ENCODE measurements around the gene EDARADD. TPM values are rescaled to one million over a fixed set of nuclear protein-coding genes. Genes with fewer than 3 reads are reported as not detected.

Gene EDARADD
- polyA plus RNA-seq, 1 donor: 0.66 TPM

DNA sequence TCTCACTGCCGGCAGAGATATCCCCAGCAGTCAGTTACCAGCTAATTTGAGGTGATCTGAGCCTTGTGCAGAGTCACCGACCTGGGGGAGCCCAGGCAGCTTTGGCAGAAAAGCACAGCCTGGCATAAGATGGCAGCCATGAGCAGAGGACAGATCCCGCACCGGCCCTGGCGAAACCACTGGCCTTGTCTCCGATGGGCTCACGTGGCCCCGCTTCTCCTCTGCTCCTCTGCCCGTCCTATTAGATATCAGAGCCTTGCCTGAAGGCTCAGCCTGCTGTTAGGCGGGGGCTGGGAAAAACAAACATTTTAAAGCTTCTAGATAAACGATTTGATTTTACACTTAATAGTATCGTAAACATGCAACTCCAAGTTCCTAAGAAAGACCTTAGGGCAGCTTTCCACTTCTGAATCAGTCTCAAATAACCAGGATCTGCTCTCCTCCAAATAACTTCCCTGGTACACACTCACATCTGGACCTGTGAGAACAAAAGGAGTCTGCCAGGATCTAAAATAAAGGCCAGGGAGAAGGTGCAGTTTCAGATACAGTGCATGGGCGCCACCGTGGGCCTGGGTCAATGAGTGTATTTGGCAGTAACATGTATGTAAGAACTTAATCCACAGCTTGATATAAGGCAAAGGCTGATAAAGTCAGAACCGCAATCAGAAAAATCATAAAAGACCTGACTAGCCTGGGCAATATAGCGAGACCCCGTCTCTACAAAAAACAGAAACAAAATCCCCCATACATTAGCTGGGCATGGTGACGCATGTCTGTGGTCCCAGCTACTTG is 10.0 kb downstream of the EDARADD start:
- Histone ChIP-seq H3K27me3 (ENCODE audit: control insufficient read depth, insufficient read depth, low read length) (peaks cover 11% of the 10 kb centered on the region), H3K4me1 (ENCODE audit: control insufficient read depth, insufficient read depth, low read length) (peaks cover 4% of the 10 kb centered on the region), H3K27ac (ENCODE audit: low read length) (no peak overlapping the region), H3K36me3 (ENCODE audit: control insufficient read depth, insufficient read depth, low read length) (no peaks in the 10 kb centered on the region), H3K4me3 (ENCODE audit: low read length) (no peak overlapping the region), H3K9me3 (ENCODE audit: control insufficient read depth, low read depth, low read length) (no peaks in the 10 kb centered on the region)
- no peak for DNase-seq
- WGBS (ENCODE audit: insufficient coverage, low lambda C conversion rate): 100% methylated on average over 1 of the region's 18 CpGs

DNA sequence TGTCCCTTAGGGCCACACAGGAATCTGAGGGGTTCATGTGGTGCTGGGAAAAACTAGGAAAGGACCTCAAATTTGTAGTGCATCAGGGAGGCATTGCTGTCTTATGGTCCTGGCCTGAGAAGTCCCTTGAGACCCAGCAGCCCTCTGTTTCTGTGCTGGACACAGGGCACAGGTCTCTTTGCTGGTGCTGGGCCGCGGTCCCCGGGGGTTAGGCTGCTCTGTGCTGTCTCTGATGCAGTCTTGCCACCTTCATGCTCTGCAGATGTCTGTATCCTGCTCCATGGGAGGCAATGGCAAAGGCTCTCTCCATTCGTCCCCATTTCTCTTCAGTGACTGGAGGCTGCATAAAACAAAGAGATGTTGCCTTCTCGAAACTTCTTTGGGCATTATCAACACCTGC is 13.0 kb downstream of the EDARADD start:
- DNase-seq: no peak
- Histone ChIP-seq H3K9me3 (ENCODE audit: control insufficient read depth, low read depth, low read length) (no peaks in the 10 kb centered on the region), H3K4me1 (ENCODE audit: control insufficient read depth, insufficient read depth, low read length) (no peaks in the 10 kb centered on the region), H3K27ac (ENCODE audit: low read length) (no peak overlapping the region), H3K27me3 (ENCODE audit: control insufficient read depth, insufficient read depth, low read length) (no peaks in the 10 kb centered on the region), H3K4me3 (ENCODE audit: low read length) (no peak overlapping the region), H3K36me3 (ENCODE audit: control insufficient read depth, insufficient read depth, low read length) (no peaks in the 10 kb centered on the region)
- WGBS (ENCODE audit: insufficient coverage, low lambda C conversion rate): no CpG with 5 or more reads among the region's 5 CpGs

DNA sequence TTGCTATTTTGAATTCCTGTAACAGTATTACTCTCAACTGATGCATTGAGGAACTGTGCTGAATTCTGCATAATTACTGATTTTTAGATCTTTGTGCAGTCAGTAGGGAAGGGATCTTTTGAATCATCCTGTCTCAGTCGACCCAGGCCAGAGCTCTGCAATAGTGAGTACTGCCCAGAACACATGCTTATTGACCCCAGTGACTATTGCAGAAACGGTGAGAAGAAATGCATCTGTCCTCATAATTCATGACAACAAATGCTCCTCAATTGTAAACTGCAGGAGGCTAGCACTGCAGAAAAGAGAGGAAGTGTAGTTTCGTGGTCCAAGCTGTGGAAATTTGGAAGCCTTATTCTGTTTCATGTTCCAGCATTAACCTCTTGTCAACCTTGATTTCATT is 19.6 kb downstream of the EDARADD start:
- no peak overlapping the region for H3K4me3 ChIP-seq (ENCODE audit: low read length)
- H3K9me3 ChIP-seq (ENCODE audit: control insufficient read depth, low read depth, low read length): no peaks in the 10 kb centered on the region

DNA sequence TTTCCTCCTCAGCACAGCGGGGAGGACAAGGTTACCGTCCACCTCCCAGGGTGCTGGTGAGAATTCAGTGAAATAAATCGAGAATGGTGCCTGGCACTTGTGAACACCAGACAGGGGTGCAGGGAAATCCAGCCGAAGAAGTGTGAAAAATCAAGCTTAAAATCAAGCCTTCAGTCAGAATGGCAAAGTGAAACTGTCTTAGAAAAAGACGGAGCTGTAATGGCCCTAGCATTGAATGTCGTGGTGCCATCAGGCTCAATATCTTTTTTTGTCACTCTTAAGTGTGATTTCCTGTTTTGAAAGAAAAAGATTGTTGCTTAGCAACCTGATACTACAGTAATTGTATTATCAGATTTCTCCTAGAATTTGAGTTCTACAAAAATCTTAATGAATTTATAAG is 22.1 kb downstream of the EDARADD start:
- H3K27me3 ChIP-seq (ENCODE audit: control insufficient read depth, insufficient read depth, low read length): no peaks in the 10 kb centered on the region
- no peak for DNase-seq
- no peaks in the 10 kb centered on the region for H3K36me3 ChIP-seq (ENCODE audit: control insufficient read depth, insufficient read depth, low read length)
- no peaks in the 10 kb centered on the region for H3K4me1 ChIP-seq (ENCODE audit: control insufficient read depth, insufficient read depth, low read length)
- H3K27ac ChIP-seq (ENCODE audit: low read length): no peak overlapping the region
- no peaks in the 10 kb centered on the region for H3K9me3 ChIP-seq (ENCODE audit: control insufficient read depth, low read depth, low read length)
- no CpG with 5 or more reads among the region's 6 CpGs for WGBS (ENCODE audit: insufficient coverage, low lambda C conversion rate)
- H3K4me3 ChIP-seq (ENCODE audit: low read length): no peak overlapping the region

More for the DNA sequence above, 19.6 kb downstream of the EDARADD start:
- no peak for DNase-seq
- Histone ChIP-seq H3K4me1 (ENCODE audit: control insufficient read depth, insufficient read depth, low read length) (no peaks in the 10 kb centered on the region), H3K36me3 (ENCODE audit: control insufficient read depth, insufficient read depth, low read length) (no peaks in the 10 kb centered on the region), H3K27ac (ENCODE audit: low read length) (no peak overlapping the region), H3K27me3 (ENCODE audit: control insufficient read depth, insufficient read depth, low read length) (no peaks in the 10 kb centered on the region)
- WGBS (ENCODE audit: insufficient coverage, low lambda C conversion rate): no CpG with 5 or more reads among the region's 3 CpGs

DNA sequence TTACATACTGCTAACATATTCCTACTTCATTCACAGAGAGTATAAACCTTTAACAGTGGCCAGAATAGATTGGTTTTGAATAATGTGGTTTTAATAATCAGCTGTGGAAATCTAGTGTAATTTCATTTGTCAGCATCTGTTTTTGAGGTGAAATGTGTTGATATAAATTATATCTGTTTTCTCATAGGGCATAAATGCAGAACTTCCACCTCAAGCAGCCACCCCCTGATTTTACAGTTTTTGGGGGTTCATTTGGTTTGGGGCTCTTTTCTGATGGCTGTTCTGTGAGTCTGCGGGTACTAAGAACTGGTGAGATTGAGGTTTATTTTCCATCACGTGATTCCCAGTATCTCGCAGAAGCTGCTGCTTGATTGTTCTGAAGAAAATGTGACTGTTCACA is 23.2 kb downstream of the EDARADD start:
- H3K4me1 ChIP-seq (ENCODE audit: control insufficient read depth, insufficient read depth, low read length): no peaks in the 10 kb centered on the region
- H3K4me3 ChIP-seq (ENCODE audit: low read length): no peak overlapping the region
- H3K9me3 ChIP-seq (ENCODE audit: control insufficient read depth, low read depth, low read length): no peaks in the 10 kb centered on the region
- WGBS (ENCODE audit: insufficient coverage, low lambda C conversion rate): 100% methylated on average over 1 of the region's 3 CpGs
- H3K27ac ChIP-seq (ENCODE audit: low read length): no peak overlapping the region
- no peaks in the 10 kb centered on the region for H3K27me3 ChIP-seq (ENCODE audit: control insufficient read depth, insufficient read depth, low read length)
- H3K36me3 ChIP-seq (ENCODE audit: control insufficient read depth, insufficient read depth, low read length): no peaks in the 10 kb centered on the region
- no peak for DNase-seq

DNA sequence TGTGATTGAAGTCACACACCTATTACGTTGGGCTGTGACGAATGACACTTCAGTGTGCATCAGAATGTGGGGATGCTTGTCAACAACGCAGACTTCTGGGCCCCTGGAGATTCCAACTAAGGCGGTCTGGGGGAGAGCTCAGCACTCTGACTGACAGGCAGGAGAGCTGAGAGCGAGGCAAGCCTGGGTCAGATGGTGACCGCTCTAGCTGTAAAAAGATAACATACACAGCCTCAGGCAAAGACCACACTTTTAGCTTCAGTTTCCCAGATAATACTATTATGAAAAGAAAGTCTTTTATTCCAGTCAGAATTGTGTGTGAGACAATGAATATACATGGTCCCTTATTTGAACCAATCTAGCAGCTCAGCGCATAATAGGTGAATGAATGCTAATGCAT is 25.4 kb downstream of the EDARADD start:
- no peak for DNase-seq
- 100% methylated on average over 1 of the region's 7 CpGs for WGBS (ENCODE audit: insufficient coverage, low lambda C conversion rate)
- Histone ChIP-seq H3K36me3 (ENCODE audit: control insufficient read depth, insufficient read depth, low read length) (no peaks in the 10 kb centered on the region), H3K27me3 (ENCODE audit: control insufficient read depth, insufficient read depth, low read length) (no peaks in the 10 kb centered on the region), H3K4me1 (ENCODE audit: control insufficient read depth, insufficient read depth, low read length) (no peaks in the 10 kb centered on the region), H3K4me3 (ENCODE audit: low read length) (no peak overlapping the region), H3K9me3 (ENCODE audit: control insufficient read depth, low read depth, low read length) (no peaks in the 10 kb centered on the region), H3K27ac (ENCODE audit: low read length) (no peak overlapping the region)

DNA sequence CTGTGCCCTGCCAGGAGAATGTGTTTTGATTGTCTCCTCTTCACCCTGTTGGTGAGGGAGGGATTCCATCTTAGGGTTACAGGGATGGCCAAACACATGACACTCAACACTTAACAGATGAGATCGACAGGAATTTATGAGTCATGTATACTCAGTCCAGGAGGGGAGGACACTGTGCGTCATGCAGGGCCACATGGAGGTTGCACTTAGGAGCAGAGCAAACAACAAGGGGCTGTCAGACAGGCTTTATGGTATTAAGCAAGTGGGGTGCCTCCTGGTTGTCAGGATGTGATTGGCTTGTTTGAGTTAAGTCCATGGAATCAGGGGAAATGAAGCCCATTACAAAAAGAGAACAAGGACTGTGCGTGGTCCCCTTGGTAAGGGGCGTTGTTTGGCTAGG is 26.9 kb downstream of the EDARADD start:
- no peak overlapping the region for H3K4me3 ChIP-seq (ENCODE audit: low read length)
- H3K9me3 ChIP-seq (ENCODE audit: control insufficient read depth, low read depth, low read length): no peaks in the 10 kb centered on the region
- no peaks in the 10 kb centered on the region for H3K4me1 ChIP-seq (ENCODE audit: control insufficient read depth, insufficient read depth, low read length)
- H3K36me3 ChIP-seq (ENCODE audit: control insufficient read depth, insufficient read depth, low read length): no peaks in the 10 kb centered on the region
- H3K27me3 ChIP-seq (ENCODE audit: control insufficient read depth, insufficient read depth, low read length): no peaks in the 10 kb centered on the region
- no peak overlapping the region for H3K27ac ChIP-seq (ENCODE audit: low read length)
- WGBS (ENCODE audit: insufficient coverage, low lambda C conversion rate): no CpG with 5 or more reads among the region's 4 CpGs
- no peak for DNase-seq

DNA sequence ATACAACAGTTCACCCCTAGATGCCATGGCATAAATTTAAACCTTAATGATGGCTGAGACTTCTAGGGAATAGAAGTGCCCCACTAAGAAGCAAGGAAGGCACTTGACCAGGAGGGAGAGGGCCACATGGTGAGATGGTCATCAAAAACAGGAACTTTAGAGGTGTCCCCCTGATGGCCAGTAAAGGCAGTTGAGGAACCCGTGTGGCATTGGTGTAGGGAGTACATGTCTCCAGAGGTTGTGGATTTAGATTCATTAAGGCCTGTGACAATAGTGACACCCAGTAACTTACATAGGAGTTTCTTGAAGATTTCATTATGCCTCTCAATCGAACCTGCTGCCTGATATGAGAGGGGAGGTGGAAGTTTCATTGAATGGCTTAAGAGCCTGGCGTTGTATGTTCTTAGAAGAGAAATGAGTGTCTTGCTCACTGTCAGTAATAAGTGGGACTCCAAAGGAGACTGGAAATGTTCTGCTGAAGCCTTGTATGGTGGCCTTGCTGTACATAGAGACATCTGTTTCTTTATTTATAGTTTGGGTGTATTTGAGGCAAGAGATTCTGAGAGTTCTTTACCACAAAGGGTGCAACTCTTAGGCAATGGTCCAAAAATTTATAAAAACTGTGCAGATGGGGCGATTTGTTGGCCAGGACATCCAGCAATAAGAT is 27.9 kb downstream of the EDARADD start:
- H3K27me3 ChIP-seq (ENCODE audit: control insufficient read depth, insufficient read depth, low read length): no peaks in the 10 kb centered on the region
- H3K36me3 ChIP-seq (ENCODE audit: control insufficient read depth, insufficient read depth, low read length): no peaks in the 10 kb centered on the region
- WGBS (ENCODE audit: insufficient coverage, low lambda C conversion rate): no CpG with 5 or more reads among the region's 4 CpGs
- no peak overlapping the region for H3K4me3 ChIP-seq (ENCODE audit: low read length)
- H3K27ac ChIP-seq (ENCODE audit: low read length): no peak overlapping the region
- DNase-seq: no peak
- no peaks in the 10 kb centered on the region for H3K4me1 ChIP-seq (ENCODE audit: control insufficient read depth, insufficient read depth, low read length)
- no peaks in the 10 kb centered on the region for H3K9me3 ChIP-seq (ENCODE audit: control insufficient read depth, low read depth, low read length)

DNA sequence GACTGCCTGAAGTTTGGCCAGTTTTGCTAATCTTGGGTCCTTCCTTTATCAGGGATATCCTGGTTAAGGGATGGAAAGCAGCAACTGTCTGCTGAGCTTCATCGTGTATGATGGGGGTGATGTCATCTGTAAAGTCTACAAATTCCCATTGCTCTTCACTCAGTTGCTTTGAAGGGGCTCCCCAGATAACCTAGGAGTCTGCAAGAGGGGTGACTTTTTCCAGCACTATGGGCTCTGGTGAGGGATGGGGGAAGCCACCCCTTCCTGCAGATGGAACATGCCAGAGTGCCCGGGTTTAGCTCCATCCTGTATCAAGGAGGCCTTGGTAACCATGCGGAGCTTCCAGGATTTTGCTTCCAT is 28.4 kb downstream of the EDARADD start:
- no peak for DNase-seq
- Histone ChIP-seq H3K27ac (ENCODE audit: low read length) (no peak overlapping the region), H3K4me3 (ENCODE audit: low read length) (no peak overlapping the region), H3K36me3 (ENCODE audit: control insufficient read depth, insufficient read depth, low read length) (no peaks in the 10 kb centered on the region), H3K9me3 (ENCODE audit: control insufficient read depth, low read depth, low read length) (no peaks in the 10 kb centered on the region), H3K27me3 (ENCODE audit: control insufficient read depth, insufficient read depth, low read length) (no peaks in the 10 kb centered on the region), H3K4me1 (ENCODE audit: control insufficient read depth, insufficient read depth, low read length) (no peaks in the 10 kb centered on the region)
- no CpG with 5 or more reads among the region's 3 CpGs for WGBS (ENCODE audit: insufficient coverage, low lambda C conversion rate)

DNA sequence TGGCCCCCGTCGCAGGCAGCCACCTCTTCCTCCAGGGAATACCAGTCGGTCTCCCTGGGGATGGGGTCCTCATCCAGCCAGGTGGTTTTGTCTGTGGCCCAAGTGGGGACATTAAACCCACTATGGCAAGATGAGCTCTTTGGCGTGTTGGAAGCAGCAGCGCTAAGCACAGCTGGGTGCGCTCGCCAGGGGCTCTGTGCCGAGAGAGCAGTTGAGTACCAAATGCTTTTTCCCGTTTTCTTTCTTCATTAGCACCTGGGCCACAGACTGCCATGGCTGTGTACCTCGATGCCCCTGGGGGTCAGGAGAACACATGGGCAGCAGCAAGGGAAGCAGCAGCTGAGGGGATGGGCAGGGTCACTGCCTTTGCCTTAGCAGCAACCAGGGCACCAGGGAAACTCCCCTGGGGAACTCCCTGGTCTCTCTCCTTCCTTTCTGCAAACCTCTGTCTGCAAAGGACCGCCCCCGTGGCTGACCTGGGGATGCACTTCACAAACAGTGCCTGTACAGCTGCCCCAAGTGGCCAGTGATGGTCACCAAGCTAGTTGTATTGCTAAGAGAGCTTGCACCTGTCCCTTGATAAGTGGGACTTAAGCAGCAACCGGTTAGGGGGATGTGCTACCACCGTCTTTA is 31.1 kb downstream of the EDARADD start:
- no peaks in the 10 kb centered on the region for H3K27me3 ChIP-seq (ENCODE audit: control insufficient read depth, insufficient read depth, low read length)
- no peak overlapping the region for H3K27ac ChIP-seq (ENCODE audit: low read length)
- H3K36me3 ChIP-seq (ENCODE audit: control insufficient read depth, insufficient read depth, low read length): no peaks in the 10 kb centered on the region
- peaks cover 8% of the 10 kb centered on the region for H3K9me3 ChIP-seq (ENCODE audit: control insufficient read depth, low read depth, low read length)
- no peak for DNase-seq
- no peaks in the 10 kb centered on the region for H3K4me1 ChIP-seq (ENCODE audit: control insufficient read depth, insufficient read depth, low read length)
- H3K4me3 ChIP-seq (ENCODE audit: low read length): no peak overlapping the region
- no CpG with 5 or more reads among the region's 14 CpGs for WGBS (ENCODE audit: insufficient coverage, low lambda C conversion rate)

Measured in large intestine (tissue), 3 donors.